ENCODE measurements around the gene OR1I1.

DNA sequence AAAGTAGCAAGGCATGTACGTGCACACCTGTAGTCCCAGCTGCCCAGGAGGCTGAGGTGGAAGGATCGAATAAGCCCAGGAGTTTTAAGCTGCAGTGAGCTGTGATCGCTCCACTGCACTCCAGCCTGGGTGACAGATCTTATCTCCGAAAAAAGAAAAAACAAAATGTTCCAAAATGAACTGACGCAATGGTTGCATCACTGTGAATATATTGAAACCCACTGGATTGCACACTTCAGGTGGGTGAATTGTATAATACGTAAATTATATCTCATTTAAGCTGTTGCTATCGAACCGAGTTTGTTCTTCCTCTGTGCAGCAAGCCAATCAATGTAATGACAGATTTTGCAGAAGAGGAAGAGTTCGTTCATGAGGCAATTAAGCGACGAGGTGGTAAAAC is 34.3 kb upstream of the OR1I1 start:
- TF ChIP-seq RAD21 (IDR thresholded peaks at IDR 0.05; ENCODE audit: low read depth) (no peak), CREB1 (IDR thresholded peaks at IDR 0.05; ENCODE audit: low read depth) (no peak), TAF1 (IDR thresholded peaks at IDR 0.05; ENCODE audit: low read depth) (no peak), TCF12 (IDR thresholded peaks at IDR 0.05; ENCODE audit: low read depth) (no peak), TEAD4 (IDR thresholded peaks at IDR 0.05) (no peak), EP300 (IDR thresholded peaks at IDR 0.05; ENCODE audit: borderline replicate concordance) (no peak), ZBTB7A (IDR thresholded peaks at IDR 0.05; ENCODE audit: low read depth) (no peak), CEBPB (IDR thresholded peaks at IDR 0.05) (no peak), FOXM1 (IDR thresholded peaks at IDR 0.05; ENCODE audit: borderline replicate concordance, low read depth) (no peak), YY1 (IDR thresholded peaks at IDR 0.05; ENCODE audit: low read depth) (no peak), NFIC (IDR thresholded peaks at IDR 0.05) (no peak)
- TF ChIP-seq, protein P1, sequence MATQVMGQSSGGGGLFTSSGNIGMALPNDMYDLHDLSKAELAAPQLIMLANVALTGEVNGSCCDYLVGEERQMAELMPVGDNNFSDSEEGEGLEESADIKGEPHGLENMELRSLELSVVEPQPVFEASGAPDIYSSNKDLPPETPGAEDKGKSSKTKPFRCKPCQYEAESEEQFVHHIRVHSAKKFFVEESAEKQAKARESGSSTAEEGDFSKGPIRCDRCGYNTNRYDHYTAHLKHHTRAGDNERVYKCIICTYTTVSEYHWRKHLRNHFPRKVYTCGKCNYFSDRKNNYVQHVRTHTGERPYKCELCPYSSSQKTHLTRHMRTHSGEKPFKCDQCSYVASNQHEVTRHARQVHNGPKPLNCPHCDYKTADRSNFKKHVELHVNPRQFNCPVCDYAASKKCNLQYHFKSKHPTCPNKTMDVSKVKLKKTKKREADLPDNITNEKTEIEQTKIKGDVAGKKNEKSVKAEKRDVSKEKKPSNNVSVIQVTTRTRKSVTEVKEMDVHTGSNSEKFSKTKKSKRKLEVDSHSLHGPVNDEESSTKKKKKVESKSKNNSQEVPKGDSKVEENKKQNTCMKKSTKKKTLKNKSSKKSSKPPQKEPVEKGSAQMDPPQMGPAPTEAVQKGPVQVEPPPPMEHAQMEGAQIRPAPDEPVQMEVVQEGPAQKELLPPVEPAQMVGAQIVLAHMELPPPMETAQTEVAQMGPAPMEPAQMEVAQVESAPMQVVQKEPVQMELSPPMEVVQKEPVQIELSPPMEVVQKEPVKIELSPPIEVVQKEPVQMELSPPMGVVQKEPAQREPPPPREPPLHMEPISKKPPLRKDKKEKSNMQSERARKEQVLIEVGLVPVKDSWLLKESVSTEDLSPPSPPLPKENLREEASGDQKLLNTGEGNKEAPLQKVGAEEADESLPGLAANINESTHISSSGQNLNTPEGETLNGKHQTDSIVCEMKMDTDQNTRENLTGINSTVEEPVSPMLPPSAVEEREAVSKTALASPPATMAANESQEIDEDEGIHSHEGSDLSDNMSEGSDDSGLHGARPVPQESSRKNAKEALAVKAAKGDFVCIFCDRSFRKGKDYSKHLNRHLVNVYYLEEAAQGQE (IDR thresholded peaks at IDR 0.05; ENCODE audit: low read depth), result no peak
- TF ChIP-seq, protein P2, sequence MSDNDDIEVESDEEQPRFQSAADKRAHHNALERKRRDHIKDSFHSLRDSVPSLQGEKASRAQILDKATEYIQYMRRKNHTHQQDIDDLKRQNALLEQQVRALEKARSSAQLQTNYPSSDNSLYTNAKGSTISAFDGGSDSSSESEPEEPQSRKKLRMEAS (IDR thresholded peaks at IDR 0.05), result no peak
- TF ChIP-seq, protein P3, sequence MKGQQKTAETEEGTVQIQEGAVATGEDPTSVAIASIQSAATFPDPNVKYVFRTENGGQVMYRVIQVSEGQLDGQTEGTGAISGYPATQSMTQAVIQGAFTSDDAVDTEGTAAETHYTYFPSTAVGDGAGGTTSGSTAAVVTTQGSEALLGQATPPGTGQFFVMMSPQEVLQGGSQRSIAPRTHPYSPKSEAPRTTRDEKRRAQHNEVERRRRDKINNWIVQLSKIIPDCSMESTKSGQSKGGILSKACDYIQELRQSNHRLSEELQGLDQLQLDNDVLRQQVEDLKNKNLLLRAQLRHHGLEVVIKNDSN (IDR thresholded peaks at IDR 0.05), result no peak

All from Ishikawa (cell line).